Esophagus squamous epithelium (tissue), 5 donors: Measurements from ENCODE around the gene ADARB2. TPM values are rescaled to one million over a fixed set of nuclear protein-coding genes. Genes with fewer than 3 reads are reported as not detected.

Source experiments
- DNase-seq: peaks from one replicate; lab custom pipeline; 2025; lab: John Stamatoyannopoulos, UW
- H3K27ac ChIP-seq, 4 donors: fragments of 200-600 bp; sonication (generic); one replicate each; pipeline ENCODE4 v1.5.1; 2016 to 2019; ENCODE audit warnings: mild to moderate bottlenecking in 1 of 4
- H3K27me3 ChIP-seq, 4 donors: fragments of 200-600 bp; sonication (generic); 1 replicate in 3 of 4; 2 replicates in 1 of 4; pipeline versions ENCODE4 v1.5.1 to v1.6.0; 2017 to 2021; ENCODE audit warnings: antibody characterized with exemption in 1 of 4
- H3K36me3 ChIP-seq, 3 donors: fragments of 200-600 bp; sonication (generic); one replicate each; pipeline ENCODE4 v1.5.1; 2016 to 2019
- H3K4me1 ChIP-seq, 3 donors: fragments of 200-600 bp; sonication (generic); one replicate each; pipeline ENCODE4 v1.5.1; 2017 to 2019
- H3K4me3 ChIP-seq, 4 donors: fragments of 200-600 bp; sonication (generic); 1 replicate in 3 of 4; 2 replicates in 1 of 4; pipeline ENCODE4 v1.5.1; 2016 to 2019; ENCODE audit warnings: mild to moderate bottlenecking in 2 of 4, moderate library complexity in 1 of 4
- H3K9me3 ChIP-seq, 3 donors: fragments of 200-600 bp; sonication (generic); one replicate each; pipeline ENCODE4 v1.5.1; 2016 to 2019
- POLR2A ChIP-seq, 4 donors: fragments of 450-650 bp; IDR thresholded peaks; one replicate each; pipeline ENCODE4 v1.6.1; 2017; ENCODE audit warnings: antibody characterized with exemption in 4 of 4, mild to moderate bottlenecking in 4 of 4, moderate library complexity in 3 of 4
- WGBS, 2 donors: methylation state at CpG; one replicate each; pipeline ENCODE4 v1.1.5; 2018; 5-methylcytosine and 5-hydroxymethylcytosine counted together
- intact Hi-C: fragments of 100-400 bp; cut with DNase I; formaldehyde crosslinking; loops from one replicate; pipeline ENCODE4 v1.15.0; 2022
- total RNA-seq, 4 donors: library from RNA; depleted of rRNA; stranded (reverse); fragments of >200 nt; gene quantifications; one replicate each; pipeline ENCODE4 v1.1.0, GENCODE V29; 2016
- TF ChIP-seq, protein P1 (sequence below), 6 experiments: fragments of 450-650 bp in 4 of 6; fragments of 200-600 bp in 2 of 6; sonication (generic) in 2 of 6; IDR thresholded peaks; one replicate each; pipeline ENCODE4 v1.5.1; 2016 to 2019; ENCODE audit warnings: antibody characterized with exemption in 6 of 6, mild to moderate bottlenecking in 4 of 6, moderate library complexity in 4 of 6
- donor health status: DM: yes; HTN: yes; CAD: no.

Gene ADARB2
- total RNA-seq, 4 donors from 2014 or later: 0.21 to 3.5 (median 1.5) TPM

DNA sequence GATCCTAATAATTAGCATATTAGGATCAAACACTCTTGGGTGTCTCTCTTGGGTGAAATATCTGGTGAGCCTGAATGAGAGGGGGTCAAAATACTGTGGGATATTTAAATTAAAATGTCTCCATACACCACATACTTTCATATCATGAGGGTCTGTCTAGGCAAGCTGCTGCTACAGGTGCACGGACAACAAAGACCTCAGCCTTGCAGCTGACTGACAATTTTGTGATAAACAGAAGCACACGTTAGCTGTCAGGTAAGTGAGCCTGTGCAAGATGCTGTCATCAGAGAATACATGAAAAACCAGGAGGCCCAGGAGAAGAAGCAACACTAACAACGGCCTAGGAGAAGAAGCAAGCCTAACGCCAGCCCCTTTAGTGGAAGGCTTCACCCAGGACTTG, 247.5 kb downstream of the ADARB2 start:
- WGBS, 2 donors: 82 to 89% methylated on average over 4 of the region's 4 CpGs
- Histone ChIP-seq H3K4me3 (no peak overlapping the region), H3K27me3 (no peaks in the 10 kb centered on the region), H3K9me3 (no peaks in the 10 kb centered on the region), H3K4me1 (no peaks in the 10 kb centered on the region), H3K27ac (no peak overlapping the region), H3K36me3 (no peaks in the 10 kb centered on the region)
- intact Hi-C loops: no loop called here
- TF ChIP-seq, protein P1, sequence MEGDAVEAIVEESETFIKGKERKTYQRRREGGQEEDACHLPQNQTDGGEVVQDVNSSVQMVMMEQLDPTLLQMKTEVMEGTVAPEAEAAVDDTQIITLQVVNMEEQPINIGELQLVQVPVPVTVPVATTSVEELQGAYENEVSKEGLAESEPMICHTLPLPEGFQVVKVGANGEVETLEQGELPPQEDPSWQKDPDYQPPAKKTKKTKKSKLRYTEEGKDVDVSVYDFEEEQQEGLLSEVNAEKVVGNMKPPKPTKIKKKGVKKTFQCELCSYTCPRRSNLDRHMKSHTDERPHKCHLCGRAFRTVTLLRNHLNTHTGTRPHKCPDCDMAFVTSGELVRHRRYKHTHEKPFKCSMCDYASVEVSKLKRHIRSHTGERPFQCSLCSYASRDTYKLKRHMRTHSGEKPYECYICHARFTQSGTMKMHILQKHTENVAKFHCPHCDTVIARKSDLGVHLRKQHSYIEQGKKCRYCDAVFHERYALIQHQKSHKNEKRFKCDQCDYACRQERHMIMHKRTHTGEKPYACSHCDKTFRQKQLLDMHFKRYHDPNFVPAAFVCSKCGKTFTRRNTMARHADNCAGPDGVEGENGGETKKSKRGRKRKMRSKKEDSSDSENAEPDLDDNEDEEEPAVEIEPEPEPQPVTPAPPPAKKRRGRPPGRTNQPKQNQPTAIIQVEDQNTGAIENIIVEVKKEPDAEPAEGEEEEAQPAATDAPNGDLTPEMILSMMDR (IDR thresholded peaks at IDR 0.05): no peak
- no peak for TF ChIP-seq POLR2A (IDR thresholded peaks at IDR 0.05)
- DNase-seq: no peak

DNA sequence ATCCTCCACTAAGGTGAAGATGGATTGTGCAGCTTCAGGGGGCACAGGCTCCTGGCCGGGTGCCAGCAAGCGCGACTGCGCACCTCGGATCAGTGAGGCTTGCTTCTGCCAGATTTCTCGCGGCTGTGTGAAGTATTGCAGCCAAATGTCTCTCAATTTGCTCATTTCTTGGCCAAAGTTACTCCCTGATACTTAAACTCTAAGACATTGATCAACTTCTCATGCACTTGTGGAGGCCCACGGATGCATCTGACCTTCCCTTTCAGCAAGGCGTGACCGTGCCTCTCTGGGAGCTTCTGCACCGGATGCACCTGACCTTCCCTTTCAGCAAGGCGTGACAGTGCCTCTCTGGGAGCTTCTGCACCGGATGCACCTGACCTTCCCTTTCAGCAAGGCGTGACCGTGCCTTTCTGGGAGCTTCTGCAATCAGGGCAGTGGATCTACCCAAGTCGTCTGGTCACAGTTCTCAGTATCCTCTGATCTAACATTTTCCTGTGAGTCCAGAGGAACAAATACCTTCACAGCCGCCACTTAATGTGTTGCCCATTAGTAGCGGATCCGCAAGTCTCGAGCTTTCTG, 248.3 kb downstream of the ADARB2 start:
- Histone ChIP-seq H3K4me1 (no peaks in the 10 kb centered on the region), H3K27ac (no peak overlapping the region), H3K27me3 (peaks cover 0 to 7% (median 0%) of the 10 kb centered on the region in 4 donors), H3K36me3 (no peaks in the 10 kb centered on the region), H3K4me3 (no peak overlapping the region), H3K9me3 (no peaks in the 10 kb centered on the region)
- DNase-seq: no peak
- intact Hi-C loops: no loop called here
- no peak for TF ChIP-seq POLR2A (IDR thresholded peaks at IDR 0.05)
- TF ChIP-seq, protein P1 (IDR thresholded peaks at IDR 0.05): no peak
- 79 to 84% methylated on average over 16 to 19 of the region's 20 CpGs for WGBS, 2 donors

DNA sequence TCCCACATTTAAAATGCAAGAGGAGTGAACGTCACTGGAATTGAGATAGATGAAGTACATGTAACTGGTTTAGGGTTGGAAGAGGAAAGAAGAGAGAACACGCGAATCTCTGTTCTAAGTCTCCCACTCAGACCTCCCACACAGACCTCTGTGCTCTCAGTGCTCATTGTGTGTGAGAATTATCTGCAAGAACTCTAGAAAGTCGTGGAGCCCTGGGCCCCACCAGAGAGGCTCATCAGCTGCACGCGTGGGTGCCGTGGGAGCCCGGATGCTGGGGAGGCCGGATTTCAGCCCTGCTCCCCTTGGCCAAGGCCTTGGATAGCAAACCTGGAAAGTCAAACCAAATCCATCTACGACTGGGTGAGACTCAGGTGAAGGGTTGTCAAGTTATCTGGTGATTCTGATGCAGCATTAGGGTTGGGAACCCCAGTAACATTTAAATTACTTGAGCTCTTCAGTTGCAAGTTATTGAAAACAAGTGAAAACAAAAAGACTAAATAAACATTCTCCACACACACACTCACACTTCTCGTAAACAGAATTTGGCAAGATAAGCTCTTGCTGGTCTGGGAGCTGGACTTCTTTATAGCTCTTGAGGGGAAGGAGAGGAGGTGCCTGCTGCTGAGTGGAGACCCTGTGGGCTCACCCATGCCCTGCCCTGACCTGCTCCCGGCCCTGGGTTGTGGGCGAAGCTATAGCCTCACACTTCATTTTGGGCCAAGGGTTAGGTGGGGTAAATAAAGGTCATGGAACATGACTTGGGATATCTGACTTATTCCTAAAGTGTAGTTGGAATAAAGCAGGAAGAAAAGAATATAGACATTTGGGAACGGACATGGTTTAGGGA, 250.3 kb downstream of the ADARB2 start:
- Histone ChIP-seq H3K4me3 (no peak overlapping the region), H3K27ac (no peak overlapping the region), H3K27me3 (peaks cover 0 to 7% (median 0%) of the 10 kb centered on the region in 4 donors), H3K36me3 (no peaks in the 10 kb centered on the region), H3K4me1 (peaks cover 0 to 6% (median 0%) of the 10 kb centered on the region in 3 donors), H3K9me3 (no peaks in the 10 kb centered on the region)
- WGBS, 2 donors: 82 to 91% methylated on average over 8 to 12 of the region's 14 CpGs
- DNase-seq: no peak
- TF ChIP-seq, protein P1 (IDR thresholded peaks at IDR 0.05): no peak
- TF ChIP-seq POLR2A (IDR thresholded peaks at IDR 0.05): no peak
- intact Hi-C loops: no loop called here

DNA sequence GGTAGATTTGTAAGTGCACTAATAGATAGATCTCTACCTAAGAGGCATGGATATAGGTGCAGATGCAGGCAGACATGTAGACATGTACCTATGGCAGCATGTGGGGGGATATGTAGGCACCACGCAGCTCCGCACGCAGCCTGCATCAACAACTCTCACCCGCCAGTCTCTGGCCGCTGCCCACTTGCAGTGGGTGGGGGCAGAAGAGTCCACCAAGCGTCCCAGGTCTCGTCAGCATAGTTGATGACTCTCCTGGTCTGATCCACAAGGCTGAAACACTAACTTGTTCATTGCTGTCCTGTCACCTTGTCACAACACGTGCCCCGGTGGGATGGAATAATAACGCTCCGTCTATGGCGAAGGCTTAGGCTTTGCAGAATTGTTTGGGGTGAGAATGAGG, 252.0 kb downstream of the ADARB2 start:
- Histone ChIP-seq H3K4me3 (no peak overlapping the region), H3K4me1 (peaks cover 0 to 6% (median 0%) of the 10 kb centered on the region in 3 donors), H3K9me3 (no peaks in the 10 kb centered on the region), H3K27me3 (peaks cover 0 to 7% (median 0%) of the 10 kb centered on the region in 4 donors), H3K36me3 (no peaks in the 10 kb centered on the region), H3K27ac (no peak overlapping the region)
- TF ChIP-seq, protein P1 (IDR thresholded peaks at IDR 0.05): no peak
- no peak for TF ChIP-seq POLR2A (IDR thresholded peaks at IDR 0.05)
- 94 to 97% methylated on average over 8 to 10 of the region's 12 CpGs for WGBS, 2 donors
- no peak for DNase-seq
- intact Hi-C loops: no loop called here

DNA sequence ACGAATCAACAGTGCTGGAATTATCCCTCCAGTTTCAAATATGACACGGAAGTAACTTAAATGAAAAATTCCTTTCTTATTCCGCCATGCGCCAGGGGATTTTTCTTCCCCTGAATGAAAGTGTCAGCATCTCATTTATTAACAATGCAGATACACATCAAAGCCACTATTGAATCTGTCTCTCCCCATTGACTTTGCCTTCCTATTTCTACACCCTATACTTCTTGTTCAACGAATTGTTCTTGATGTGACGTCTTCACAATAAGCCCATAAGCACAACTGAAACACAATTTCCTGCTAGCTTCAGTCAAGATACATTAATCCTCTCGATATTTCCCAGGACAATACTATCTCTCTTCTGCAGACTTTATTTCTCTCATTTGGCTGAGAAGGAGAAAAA, 253.5 kb downstream of the ADARB2 start:
- no peaks in the 10 kb centered on the region for H3K9me3 ChIP-seq
- H3K27me3 ChIP-seq: peaks cover 0 to 7% (median 0%) of the 10 kb centered on the region in 4 donors
- intact Hi-C loops: no loop called here
- TF ChIP-seq POLR2A (IDR thresholded peaks at IDR 0.05): no peak
- TF ChIP-seq, protein P1 (IDR thresholded peaks at IDR 0.05): no peak
- no peaks in the 10 kb centered on the region for H3K36me3 ChIP-seq
- WGBS, 2 donors: 22 to 37% methylated on average over 7 of the region's 7 CpGs
- H3K4me3 ChIP-seq: no peak overlapping the region
- DNase-seq: no peak
- H3K27ac ChIP-seq: no peak overlapping the region
- peaks cover 0 to 6% (median 0%) of the 10 kb centered on the region in 3 donors for H3K4me1 ChIP-seq
